Coronary artery (tissue), 2 donors: ENCODE measurements around the gene SCAPER.
"Not testable (repeated sequence)": the region's sequence is repeated elsewhere in the genome, so short reads cannot be mapped to it uniquely, and the experiment has no call there.

Experiments used
- DNase-seq: peaks from one replicate; pipeline ENCODE4 v3.0.0-alpha.2; 2017; ENCODE audit warnings: low spot score
- H3K27ac ChIP-seq, 2 donors: fragments of 200-600 bp; sonication (generic); one replicate each; pipeline ENCODE4 v1.5.1; 2016 to 2019
- H3K4me3 ChIP-seq: fragments of 200-600 bp; sonication (generic); 2 replicates; pipeline ENCODE4 v1.5.1; 2016; ENCODE audit warnings: mild to moderate bottlenecking, moderate library complexity
- TF ChIP-seq, protein P1 (sequence below): fragments of 200-600 bp; sonication (generic); IDR thresholded peaks from one replicate; pipeline ENCODE4 v1.5.1; 2019; ENCODE audit warnings: antibody characterized with exemption

SCAPER gene

DNA sequence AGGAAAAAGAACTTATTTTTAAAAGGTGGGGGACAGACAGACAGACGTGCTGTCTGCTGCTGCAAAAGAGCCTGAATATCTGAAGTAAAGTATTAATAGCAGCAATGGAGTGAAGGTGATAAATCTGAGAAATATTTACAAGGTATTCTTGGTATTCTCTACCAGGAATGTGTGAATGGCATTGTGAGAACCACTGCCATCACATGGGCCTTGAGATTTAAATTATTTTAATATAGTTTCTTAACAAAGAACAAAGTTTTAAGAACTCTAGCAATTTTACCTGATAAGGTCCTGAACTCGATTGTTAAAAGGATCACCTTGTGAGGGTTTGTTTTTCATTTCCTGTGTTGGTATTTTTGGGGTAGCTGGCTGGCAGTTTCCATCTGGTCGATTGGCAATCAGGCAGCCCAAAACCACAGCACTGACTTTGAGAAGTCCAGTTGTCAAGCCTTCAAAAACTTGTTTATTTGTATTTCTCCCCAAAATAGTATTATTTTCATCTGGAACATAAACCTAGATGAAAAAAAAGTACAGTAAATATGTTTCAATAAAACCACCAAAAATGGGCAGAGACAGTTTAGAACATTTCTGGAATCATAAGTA, 471.2 kb downstream of the SCAPER start:
- DNase-seq, result no peak
- no peak overlapping the region for H3K4me3 ChIP-seq
- H3K27ac ChIP-seq, result no peak overlapping the region
- TF ChIP-seq, protein P1, sequence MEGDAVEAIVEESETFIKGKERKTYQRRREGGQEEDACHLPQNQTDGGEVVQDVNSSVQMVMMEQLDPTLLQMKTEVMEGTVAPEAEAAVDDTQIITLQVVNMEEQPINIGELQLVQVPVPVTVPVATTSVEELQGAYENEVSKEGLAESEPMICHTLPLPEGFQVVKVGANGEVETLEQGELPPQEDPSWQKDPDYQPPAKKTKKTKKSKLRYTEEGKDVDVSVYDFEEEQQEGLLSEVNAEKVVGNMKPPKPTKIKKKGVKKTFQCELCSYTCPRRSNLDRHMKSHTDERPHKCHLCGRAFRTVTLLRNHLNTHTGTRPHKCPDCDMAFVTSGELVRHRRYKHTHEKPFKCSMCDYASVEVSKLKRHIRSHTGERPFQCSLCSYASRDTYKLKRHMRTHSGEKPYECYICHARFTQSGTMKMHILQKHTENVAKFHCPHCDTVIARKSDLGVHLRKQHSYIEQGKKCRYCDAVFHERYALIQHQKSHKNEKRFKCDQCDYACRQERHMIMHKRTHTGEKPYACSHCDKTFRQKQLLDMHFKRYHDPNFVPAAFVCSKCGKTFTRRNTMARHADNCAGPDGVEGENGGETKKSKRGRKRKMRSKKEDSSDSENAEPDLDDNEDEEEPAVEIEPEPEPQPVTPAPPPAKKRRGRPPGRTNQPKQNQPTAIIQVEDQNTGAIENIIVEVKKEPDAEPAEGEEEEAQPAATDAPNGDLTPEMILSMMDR, result no peak

- H3K4me3 ChIP-seq, H3K27ac ChIP-seq, DNase-seq: not testable (repeated sequence)
Measured at GRCh38 chr15:76433036-76433435, 472.1 kb downstream of the SCAPER start.

- no peak for DNase-seq
- Histone ChIP-seq H3K4me3 (no peak overlapping the region), H3K27ac (no peak overlapping the region)
- TF ChIP-seq, protein P1, result no peak
Measured at GRCh38 chr15:76432604-76433003, 472.5 kb downstream of the SCAPER start.

DNA sequence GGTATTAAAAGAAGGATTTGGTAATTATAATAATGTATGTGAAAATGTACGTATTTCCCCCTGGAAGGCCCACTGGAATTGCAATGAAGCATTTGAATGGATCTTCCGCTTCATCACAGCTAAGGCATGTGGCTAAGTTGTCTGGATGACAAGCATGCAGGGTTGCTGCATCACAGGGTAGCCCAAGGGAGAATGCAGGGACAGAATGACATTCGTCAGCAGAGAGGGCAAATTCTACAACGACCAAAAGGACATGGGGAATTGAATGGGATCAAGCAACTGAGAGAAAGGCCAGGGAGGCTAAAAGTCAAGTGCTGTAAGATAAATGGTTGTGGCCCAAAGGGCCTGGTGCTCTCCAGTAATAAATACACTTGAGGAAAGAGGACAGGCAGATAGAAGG, 473.2 kb downstream of the SCAPER start:
- TF ChIP-seq, protein P1, result no peak
- no peak overlapping the region for H3K27ac ChIP-seq
- no peak overlapping the region for H3K4me3 ChIP-seq
- no peak for DNase-seq

DNA sequence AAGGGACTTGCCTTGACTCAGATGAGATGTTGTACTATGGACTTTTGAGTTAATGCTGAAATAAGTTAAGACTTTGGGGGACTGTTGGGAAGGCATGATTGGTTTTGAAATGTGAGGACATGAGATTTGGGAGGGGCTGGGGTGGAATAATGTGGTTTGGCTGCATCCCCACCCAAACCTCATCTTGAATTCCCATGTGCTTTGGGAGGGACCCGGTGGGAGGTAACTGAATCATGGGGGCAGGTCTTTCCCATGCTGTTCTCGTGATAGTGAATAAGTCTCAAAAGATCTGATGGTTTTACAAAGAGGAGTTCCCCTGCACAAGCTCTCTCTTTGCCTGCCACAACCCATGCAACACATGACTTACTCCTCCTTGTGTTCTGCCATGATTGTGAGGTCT, 474.4 kb downstream of the SCAPER start:
- DNase-seq, H3K4me3 ChIP-seq, H3K27ac ChIP-seq: not testable (repeated sequence)

GRCh38 chr15:76429661-76430060, 475.5 kb downstream of the SCAPER start:
- TF ChIP-seq, protein P1, result no peak
- no peak for DNase-seq
- Histone ChIP-seq H3K27ac (no peak overlapping the region), H3K4me3 (no peak overlapping the region)

DNA sequence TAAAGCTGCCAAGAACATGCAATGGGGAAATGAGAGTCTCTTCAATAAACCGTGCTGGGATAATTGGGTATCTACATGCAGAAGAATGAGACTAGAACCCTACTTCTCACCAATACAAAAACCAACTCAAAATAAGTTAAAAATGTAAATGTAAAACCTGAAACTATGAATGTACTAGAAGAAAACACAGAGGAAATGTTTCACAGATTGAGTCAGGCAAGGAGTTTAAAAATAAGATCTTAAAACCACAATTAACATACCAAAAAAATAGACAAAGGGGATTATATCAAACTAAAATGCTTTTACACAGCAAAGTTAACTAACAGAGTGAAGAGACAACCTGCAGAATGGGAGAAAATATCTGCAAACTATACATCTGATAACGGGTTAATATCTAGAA, 478.2 kb downstream of the SCAPER start:
- Histone ChIP-seq H3K27ac (no peak overlapping the region), H3K4me3 (no peak overlapping the region)
- TF ChIP-seq, protein P1, result no peak
- no peak for DNase-seq

- no peak overlapping the region for H3K27ac ChIP-seq
- DNase-seq, result no peak
- H3K4me3 ChIP-seq, result no peak overlapping the region
- TF ChIP-seq, protein P1, result no peak
Measured at GRCh38 chr15:76418352-76419140, 486.6 kb downstream of the SCAPER start.
